HG03520 (cell line): ENCODE measurements around the gene SEMA7A.
"Not testable (repeated sequence)": the region's sequence is repeated elsewhere in the genome, so short reads cannot be mapped to it uniquely, and the experiment has no call there.

ENCODE experiments used
- ATAC-seq: cut with Tn5 transposase; IDR thresholded peaks from one replicate; pipeline ENCODE4 v1.9.1; 2021; ENCODE audit warnings: mild to moderate bottlenecking, moderate library complexity; ENCODE audit not compliant: unreplicated experiment

Gene SEMA7A

DNA sequence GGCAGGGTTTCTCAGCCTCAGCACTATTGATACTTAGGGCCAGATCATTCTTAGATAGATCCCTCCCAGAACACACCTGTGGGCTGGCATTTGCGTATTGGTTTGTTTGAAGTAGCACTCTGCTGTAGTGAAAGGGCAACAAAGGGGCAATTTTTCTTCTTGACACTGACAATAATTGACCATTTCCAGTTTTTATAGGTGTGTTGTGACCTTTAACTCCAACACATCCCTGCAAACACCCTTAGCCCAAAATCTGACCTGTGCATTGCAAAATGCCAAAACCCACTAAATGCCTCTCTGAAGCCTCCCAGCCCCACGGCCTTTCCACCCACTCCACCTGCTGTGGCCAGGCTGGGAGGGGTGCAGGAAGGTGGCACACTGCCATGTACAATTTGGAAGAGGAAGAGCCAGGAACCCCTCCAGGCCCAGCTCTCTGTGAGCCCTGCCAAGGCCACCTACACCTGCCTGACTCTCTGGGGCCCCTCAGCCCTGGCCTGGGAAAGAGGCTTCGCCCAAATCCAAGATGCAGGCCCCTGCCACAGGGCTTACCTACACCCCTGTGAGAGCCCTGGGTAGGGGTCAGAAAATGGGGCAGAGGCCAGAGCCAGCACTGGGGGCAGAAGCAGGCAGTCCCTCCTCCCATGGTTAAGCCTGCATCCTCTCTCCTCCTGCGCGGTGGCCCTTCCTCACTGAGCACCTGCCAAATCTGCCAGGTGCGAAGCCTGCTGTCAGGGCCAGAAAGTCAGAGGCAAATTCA is 56.8 kb downstream of the SEMA7A start:
- no peak for ATAC-seq

DNA sequence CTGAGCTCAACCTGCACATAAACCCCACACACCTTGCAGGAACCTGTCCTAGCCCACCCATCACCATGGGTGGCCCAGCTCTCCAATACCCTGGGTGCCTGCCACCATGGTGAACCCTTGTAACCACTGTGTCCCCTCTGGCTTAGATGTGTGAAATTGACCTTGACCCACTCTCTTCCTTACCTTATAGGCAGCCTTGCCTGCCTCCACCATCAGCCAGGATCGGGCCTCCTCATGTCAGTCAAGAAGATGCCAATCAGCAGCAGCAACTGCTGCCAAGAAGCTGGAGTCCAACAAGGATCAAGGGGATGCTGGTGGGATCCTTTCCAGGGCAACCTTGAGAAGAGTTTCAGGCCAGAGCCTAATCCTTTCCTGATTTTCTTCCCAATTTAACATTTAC is 57.5 kb downstream of the SEMA7A start:
- no peak for ATAC-seq

DNA sequence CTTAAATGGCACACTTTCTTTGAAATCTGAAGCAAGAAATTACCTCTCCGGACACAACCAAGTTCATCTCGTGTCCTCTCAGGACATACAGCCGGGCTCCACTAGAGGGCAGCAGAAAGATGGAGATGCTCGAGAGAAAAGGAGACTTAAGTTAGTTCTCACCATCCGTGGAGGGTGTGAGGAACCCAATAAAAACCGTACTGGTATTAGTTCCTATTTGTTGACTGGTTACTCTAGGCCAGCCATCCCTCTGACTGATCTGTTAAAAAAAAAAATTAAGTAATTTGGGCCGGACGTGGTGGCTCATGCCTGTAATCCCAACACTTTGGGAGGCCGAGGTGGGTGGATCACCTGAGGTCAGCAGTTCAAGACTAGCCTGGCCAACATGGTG is 58.5 kb downstream of the SEMA7A start:
- ATAC-seq, result no peak

DNA sequence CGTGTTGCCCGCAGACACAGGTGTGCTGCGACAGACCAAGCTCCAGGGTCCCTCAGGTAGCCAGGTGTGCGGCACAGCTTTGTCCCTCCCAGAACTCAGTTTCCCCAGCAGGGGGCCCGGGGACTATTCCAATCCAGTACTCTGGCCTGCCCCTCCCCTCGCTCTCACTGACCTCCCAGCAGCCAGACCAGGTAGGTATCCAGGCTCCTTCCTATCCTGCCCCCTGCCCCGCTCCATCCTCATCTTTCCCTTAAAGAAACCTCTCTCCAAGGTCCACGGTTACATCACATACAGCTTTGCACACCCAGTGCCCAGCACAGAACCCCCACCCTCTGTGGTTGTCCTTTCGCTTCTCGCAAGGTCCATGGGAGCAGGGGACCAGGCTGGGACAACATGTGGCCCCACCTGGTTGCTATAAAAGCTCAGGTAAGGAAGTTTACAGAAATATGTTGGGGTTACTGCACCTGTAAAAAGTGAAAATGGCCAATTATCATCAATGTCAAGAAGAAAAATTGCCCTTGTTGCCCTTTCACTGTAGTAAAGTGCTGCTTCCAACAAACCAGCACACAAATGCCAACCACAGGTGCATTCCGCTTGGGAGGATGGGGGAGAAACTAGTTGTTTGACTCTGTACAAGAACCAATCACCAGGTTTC is 59.0 kb downstream of the SEMA7A start:
- ATAC-seq, result no peak

DNA sequence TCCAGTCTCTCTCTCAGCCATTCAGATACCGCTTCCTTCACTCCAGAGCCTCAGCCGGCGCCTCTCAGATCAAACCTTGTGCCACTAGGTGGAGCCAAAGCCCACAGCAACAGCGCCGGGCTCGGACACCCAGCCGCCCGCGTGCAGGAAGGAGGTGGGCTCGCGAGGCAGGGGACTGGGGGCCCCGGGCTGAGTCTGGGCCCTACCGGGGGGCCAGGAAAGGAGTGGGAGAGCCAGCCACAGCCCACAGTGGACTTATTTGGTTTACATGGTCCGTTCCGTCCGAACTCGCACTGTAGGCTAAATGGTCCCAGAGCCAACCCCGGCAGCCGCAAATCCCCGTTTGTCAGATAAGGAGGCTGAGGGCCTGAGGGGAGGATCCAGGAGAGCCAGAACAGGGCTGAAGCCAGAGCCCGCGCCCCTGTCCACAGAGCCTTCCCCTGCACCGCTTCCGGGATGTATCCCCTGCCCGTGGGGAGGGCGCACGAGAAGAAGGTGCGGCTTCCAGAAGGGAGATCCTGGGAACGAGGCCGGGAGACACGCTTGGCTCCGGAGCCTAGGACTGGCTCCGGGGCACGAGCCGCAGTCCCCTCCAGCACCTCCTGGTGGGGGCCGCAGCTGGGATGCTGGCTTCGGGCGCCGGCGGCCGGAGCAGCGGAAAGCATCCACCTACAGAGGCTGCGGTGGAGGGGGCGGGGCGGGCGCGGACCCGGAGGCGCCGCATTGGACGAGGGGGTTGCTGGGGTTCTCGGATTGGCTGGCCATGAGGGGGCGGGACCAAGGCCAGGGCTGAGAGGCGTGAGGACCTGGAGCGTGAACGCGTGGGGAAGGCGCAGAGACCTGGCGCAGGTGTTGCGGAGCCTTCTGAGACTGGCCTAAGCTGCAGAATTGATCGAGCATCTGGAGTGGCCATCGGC is 59.8 kb downstream of the SEMA7A start:
- ATAC-seq, result peak; percentile 63

DNA sequence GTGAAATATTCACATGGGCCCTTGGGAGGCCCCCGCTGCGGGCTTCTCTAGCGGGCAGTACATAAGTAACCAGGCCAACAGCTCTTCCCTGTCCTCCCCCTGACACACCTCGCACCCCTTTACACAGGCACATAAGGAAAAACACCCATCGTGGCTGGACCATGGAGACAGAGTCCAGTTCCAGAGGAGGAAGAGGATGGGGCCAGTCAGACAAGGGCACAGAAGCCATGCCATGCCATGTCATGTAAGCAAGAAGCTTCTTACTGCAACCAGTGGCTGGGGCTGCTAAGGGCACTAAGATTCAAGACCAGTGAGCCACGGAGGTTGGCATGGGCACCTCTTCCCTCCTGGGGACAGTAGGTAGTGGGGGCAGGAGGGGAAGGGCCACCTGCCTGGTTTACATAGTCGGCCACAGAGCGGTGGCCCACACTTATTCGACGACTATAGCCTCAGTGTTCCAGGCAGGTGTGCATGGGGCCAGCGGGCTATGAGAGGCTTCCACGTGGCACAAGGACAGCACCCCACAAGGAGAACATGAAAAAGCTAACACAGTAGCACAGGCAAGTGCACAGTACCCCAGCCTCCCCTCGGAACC is 60.6 kb downstream of the SEMA7A start:
- ATAC-seq, result no peak

DNA sequence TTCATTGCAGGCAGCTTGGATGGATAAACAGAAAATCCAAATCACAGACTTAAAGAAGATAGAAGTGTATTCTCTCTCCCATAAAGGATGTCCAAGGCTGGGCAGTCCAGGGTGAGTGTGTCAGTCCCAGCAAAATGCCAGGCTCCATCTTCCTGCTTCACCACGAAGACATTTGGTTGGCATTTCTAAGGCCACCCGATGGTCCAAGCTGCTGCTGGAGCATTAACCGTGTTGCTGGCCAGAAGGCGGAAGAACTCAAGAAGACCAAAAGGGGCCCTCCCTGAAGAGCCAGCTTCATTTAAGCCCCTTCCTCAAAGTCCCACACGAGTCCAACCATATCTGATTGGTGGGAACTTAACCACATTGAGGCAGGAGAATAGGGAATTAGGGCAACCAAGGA is 63.3 kb downstream of the SEMA7A start:
- no peak for ATAC-seq

DNA sequence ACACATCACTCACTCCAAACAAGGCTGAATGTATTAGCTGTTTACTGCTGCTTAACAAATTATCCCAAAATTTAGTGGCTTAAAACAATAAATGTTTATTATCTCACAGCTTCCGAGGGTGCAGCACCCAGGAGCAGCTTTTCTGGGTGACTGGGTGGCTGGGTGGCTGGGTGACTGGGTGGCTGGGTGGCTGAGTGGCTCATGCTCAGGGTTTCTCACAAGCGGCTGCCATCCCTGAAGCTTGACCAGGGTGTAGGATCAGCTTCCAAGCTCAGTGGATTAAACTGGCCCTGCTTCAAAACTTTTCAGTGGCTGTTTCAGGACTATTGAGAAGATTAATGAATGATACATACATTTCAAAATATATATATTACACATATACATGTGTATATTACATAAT is 64.0 kb downstream of the SEMA7A start:
- no peak for ATAC-seq

DNA sequence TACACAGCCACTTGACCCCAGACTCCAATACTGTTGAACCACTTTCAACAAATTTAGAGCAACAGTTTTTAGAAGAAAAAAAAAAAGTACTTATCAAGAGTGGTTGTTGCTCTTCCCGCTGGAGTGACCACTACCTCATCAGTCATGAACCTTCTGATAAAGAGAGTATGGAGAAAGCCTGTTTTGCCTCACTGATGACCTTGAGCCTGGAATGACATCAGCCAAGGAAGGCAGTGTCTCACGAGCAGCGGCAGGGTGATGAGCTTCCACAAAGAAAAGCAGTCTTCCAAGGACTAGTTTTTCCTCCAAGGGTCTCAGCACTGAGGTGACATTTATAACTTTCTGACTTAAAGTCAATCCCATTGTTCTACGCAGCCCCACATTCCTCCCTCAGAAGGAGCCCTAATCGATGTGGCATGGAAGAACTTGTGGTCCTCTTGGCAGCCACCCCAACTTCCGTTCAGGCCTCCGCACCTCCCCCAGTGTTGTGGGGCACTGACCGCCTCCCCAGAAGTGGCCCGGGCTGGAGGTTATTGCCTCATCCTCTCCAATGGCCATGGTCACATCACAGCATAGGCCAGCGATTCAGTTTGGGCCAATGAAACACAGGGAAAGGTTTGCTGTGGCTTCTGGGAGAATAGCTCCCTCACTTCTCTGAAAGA is 64.5 kb downstream of the SEMA7A start:
- no peak for ATAC-seq

DNA sequence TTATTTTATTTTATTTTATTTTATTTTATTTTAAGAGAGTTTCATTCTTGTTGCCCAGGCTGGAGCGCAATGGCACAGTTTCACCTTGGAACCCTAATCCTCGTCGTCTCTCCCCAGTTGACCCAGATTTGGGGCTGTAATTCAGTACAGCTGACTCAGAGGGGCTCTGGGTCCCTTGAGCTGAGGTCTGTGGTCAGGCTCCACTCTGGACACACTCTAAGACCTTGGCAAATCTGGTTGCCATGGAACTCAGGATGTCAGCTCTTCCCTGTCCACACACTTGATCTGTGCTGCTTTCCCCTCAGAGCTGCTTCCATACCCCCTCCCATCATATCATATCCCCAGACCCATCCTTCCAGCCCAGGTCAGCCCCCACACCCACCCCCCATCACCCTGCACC is 65.6 kb downstream of the SEMA7A start:
- ATAC-seq, result no peak

DNA sequence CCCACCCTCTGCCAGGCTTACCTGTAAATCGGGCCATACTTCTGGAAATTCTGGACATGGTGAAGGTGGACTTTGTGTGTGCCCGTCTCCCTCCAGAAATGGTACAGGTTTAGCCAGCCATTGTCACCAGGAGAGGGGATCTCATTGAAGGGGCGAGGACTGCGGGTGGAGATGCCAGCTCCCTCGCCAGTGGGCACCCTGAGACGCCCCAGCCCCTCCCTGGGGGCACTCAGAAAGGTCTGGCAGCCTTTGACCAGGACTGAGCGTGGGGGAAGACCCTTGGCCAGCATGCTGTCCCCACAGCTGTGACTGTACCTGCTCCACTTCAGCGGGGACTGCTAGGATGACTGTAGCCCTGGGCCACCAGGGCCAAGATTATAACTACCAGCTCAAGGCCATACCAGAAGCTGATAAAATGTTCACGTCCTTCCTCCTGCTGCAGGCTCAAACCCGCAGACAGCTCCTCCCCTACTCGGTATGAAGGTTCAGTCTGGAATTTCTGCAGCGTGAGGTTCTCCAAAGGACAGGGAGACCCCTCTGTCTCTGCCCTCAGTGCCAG is 66.4 kb downstream of the SEMA7A start, which contains the start of gene CYP11A1:
Gene CYP11A1, minus strand, starts transcription at position 351 of the 559 bp plus-strand sequence. Its CDS starts 61 bp downstream, at position 290.
- ATAC-seq, result no peak

DNA sequence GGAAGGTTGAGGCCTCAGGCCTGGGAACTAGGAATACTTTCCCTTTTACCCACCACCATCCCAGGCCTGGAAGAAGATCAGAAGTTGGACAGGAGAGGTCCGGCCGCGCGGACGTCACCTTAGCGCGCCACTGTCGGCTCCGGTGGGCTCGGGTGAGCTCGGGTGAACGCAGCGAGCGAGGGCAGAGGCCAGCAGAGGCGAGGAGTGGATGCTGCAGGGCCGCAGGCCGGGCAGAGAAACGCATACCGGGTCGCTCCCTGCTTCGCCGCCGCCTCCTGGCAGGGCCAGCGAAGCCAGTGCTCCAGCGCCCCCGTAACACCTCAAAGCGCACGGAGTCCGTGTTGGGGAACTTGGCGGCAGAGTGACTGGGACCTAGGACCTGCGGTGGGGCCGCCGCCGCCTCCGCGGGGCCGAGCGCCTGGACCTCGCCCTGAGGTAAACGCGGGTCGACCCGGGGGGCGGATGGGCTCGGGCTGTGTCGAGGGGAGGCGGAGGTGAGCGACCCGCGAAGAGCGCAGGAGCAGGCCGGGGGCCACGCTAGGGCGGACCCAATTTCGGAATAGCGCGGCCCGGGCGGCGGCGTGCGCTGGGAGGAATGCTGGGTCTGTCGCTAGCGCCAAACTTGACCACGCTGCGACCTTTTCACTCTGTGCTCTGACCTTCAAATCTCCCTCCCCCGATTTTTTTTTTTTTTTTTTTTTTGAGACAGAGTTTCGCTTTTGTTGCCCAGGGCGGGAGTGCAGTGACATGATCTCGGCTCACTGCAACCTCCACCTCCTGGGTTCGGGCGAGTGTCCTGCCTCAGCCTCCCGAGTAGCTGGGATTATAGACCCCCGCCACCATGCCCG is 67.9 kb downstream of the SEMA7A start:
- ATAC-seq, result no peak

DNA sequence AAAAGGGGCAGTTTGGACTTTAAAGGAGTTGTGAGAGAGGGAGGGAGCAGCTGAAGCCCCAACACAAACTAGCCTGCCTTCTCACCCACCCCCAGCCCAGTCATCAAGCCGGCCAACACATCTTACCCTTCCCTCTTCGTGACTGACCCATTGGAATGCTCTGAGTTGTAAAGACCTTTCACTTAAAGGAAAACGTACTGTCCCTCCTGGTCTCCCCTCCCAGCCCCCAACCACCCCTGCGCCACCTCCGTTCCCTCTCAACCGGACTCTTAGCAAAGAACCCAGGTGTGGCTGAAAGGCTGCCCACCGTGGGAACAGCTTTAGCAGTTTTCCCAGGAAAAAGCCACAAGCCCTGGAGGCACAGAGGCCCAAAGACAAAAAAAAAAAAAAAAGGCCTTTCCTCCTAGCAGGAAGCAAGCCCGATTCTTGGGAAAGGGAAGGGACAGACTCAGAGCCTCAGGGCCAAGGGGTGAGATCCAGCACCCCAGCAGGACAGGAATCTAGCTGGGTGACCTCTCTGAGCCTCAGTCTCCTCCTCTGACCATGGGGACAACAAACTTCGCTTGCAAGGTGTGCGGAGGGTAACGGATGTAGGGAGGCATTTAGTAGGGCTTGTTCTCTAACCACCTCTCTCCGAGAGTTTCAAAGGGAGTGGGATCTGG is 68.7 kb downstream of the SEMA7A start:
- ATAC-seq, result no peak

DNA sequence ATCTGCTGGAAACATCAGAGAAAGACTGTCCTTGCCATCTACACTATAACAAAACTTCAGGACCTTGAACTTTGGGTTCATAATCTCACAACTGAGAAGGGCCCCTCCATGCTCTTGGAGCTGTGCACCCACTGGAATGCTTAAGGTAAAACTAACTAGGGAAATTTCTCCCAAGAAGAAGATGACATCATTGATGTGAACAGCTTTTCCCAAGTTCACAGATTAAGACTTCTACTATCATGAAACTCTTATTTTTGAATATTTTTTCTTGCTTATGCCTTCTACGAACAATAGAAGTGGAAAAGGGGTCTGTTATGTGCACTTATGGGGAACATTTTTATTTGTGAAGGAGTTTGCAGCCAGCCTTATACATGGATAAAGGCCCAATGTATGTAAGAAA is 71.3 kb downstream of the SEMA7A start:
- no peak for ATAC-seq

DNA sequence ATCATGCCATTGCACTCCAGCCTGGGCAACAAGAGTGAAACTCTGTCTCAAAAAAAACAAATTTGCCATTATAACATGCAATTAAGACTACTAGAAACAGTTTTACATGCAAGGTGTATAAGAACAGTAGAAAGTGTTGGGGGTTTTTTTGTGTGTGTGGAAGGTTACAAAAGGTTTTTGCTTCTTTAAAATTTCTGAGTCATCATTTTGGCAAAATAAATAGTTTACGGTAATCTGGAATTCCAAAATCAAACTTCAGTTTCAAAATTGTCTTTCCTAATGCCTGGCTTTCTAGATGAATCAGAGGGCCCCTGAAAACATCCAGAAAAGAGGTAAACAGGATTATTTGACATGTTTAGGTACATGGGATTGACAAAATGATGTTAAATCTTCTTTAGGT is 72.9 kb downstream of the SEMA7A start:
- ATAC-seq, result not testable (repeated sequence)

DNA sequence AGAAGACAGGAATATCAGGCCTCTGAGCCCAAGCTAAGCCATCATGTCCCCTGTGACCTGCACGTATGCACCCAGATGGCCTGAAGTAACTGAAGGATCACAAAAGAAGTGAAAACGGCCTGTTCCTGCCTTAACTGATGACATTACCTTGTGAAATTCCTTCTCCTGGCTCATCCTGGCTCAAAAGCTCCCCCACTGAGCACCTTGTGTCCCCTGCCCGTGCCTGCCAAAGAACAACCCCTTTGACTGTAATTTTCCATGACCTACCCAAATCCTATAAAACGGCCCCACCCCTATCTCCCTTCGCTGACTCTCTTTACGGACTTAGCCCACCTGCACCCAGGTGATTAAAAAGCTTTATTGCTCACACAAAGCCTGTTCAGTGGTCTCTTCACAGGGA is 74.4 kb downstream of the SEMA7A start:
- ATAC-seq, result not testable (repeated sequence)
